ENCODE data around the gene PROC. TPM values are rescaled to one million over a fixed set of nuclear protein-coding genes. Genes with fewer than 3 reads are reported as not detected.

Gene PROC
- total RNA-seq, 1 experiment from 2014 or later = not detected

DNA sequence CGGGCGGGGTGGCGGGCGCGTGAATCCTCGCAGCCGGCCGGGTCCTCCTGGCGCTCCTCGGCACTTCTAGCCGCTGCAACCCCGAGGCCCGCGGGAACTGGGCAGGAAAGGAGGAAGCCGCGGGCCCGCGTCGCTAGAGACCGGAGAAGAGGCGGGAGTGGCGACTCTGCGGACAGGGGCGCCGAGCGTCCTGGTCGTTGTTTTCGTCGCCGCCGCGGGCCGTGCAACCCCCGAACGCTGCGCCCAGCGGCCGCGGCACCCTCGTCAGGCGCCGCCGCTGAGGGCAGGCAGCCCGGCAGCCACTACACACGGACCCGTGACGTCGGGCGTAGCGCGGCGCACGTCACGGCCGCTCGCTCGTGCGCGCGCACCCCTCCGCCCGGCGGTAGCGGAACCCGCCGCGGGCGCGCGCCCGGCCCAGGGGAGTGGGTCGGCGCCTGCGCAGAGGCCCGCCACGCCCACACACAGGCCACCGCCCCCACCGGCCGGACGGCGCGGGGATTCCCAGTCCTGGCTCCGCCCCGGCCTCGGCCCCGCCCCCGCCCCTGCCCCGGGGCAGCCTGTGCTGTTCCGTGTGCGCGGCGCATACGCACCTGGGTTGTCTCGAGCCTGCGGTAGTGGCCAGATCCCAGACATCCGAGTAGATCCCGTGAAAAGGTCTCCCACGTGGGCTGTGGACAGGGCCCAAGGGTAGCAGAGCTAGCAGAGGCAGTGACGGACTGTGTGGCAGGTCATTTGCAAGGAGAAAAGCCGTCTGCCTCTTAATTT lies 30.4 kb upstream of the PROC start, which contains the start of gene MAP3K2:
MAP3K2 (minus strand) TSS at position 321 of the 768 bp plus-strand sequence. CDS start 44,846 bp downstream, outside the sequence.
- peaks cover 39% of the 10 kb centered on the region for H3K79me2 ChIP-seq (ENCODE audit: insufficient read depth, low read length)
- no peaks in the 10 kb centered on the region for H4K20me1 ChIP-seq (ENCODE audit: insufficient read depth)
- H3K4me1 ChIP-seq (ENCODE audit: control insufficient read depth in 1 of 2, insufficient read depth in 2 of 2, low read length in 2 of 2) = peaks cover 14 to 22% of the 10 kb centered on the region in 2 experiments
- intact Hi-C loops (cut with micrococcal nuclease) = loop anchor here (5.0 kb wide), 1 partner anchor 326 kb away; no protein-coding TSS in a partner anchor
- no peaks in the 10 kb centered on the region for H3K9me2 ChIP-seq (ENCODE audit: insufficient read depth)
- POLR2A ChIA-PET = no interaction called here
- H3K4me2 ChIP-seq (ENCODE audit: low read length) = peak within 1 kb of the TSS; percentile 97
- RAD21 ChIA-PET (ENCODE audit: low non-redundant PET in 1 of 2, low total read pairs in 2 of 2, uncharacterized antibody in 2 of 2, unreplicated experiment in 2 of 2) = no interaction called here
- no peaks in the 10 kb centered on the region for H3K36me3 ChIP-seq (ENCODE audit: control insufficient read depth in 1 of 2, insufficient read depth in 2 of 2, low read length in 2 of 2)
- H3K27ac ChIP-seq (ENCODE audit: low read depth, low read length) = peak within 1 kb of the TSS; percentile 97
- BruUV-seq (replicated peaks) = no TSS peak
- no peaks in the 10 kb centered on the region for H3K27me3 ChIP-seq (ENCODE audit: insufficient read depth, low read length)
- H3K9me3 ChIP-seq (ENCODE audit: control insufficient read depth in 1 of 2, insufficient read depth in 1 of 2, low read depth in 1 of 2, low read length in 2 of 2) = no peaks in the 10 kb centered on the region
- no peak within 1 kb of the TSS for H2AFZ ChIP-seq (ENCODE audit: low read depth, low read length, poor library complexity, severe bottlenecking)
- ATAC-seq (peak; percentile 87), DNase-seq (ENCODE audit: low read depth, low spot score) (peak; percentile 72)
- H3K4me3 ChIP-seq (replicated peaks in 1 of 2; ENCODE audit: low read depth in 1 of 2, low read length in 2 of 2) = peak within 1 kb of the TSS; percentile 55 to 64
- CTCF ChIA-PET = interaction anchor here (0.9 kb wide), 1 partner anchor 27 kb away, joined by 3 read pairs; no protein-coding TSS in a partner anchor
- peak within 1 kb of the TSS; percentile 91 for H3K9ac ChIP-seq (ENCODE audit: low read length)
- TF ChIP-seq EGR1 (IDR thresholded peaks at IDR 0.05; ENCODE audit: low read depth) = peak; percentile 87
- TF ChIP-seq, protein P1, sequence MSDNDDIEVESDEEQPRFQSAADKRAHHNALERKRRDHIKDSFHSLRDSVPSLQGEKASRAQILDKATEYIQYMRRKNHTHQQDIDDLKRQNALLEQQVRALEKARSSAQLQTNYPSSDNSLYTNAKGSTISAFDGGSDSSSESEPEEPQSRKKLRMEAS (IDR thresholded peaks at IDR 0.05) = peak; percentile 67
- no peak for TF ChIP-seq TCF7L2 (IDR thresholded peaks at IDR 0.05; ENCODE audit: borderline replicate concordance, extremely low read depth, insufficient read depth, insufficient read length)
- TF ChIP-seq FOSL1 (IDR thresholded peaks at IDR 0.05; ENCODE audit: low read depth) = no peak
- 0 out of 2 replicates have a peak, but pooled peaks have one; percentile 33 for TF ChIP-seq SP1 (IDR thresholded peaks at IDR 0.05; ENCODE audit: low read depth)
- peak; percentile 18 for TF ChIP-seq YY1 (IDR thresholded peaks at IDR 0.05; ENCODE audit: extremely low read depth, insufficient replicate concordance, low read depth, low read length)
- no peak for TF ChIP-seq CBX3 (IDR thresholded peaks at IDR 0.05; ENCODE audit: low read depth)
- TF ChIP-seq, protein P2, sequence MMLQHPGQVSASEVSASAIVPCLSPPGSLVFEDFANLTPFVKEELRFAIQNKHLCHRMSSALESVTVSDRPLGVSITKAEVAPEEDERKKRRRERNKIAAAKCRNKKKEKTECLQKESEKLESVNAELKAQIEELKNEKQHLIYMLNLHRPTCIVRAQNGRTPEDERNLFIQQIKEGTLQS (IDR thresholded peaks at IDR 0.05) = no peak
- peak; percentile 49 for TF ChIP-seq POLR2A (IDR thresholded peaks at IDR 0.05; ENCODE audit: borderline replicate concordance, extremely low read depth, insufficient read depth, insufficient read length)
- no peak for TF ChIP-seq ELF1 (IDR thresholded peaks at IDR 0.05; ENCODE audit: borderline replicate concordance, low read depth)
- TF ChIP-seq POLR2AphosphoS5 (IDR thresholded peaks at IDR 0.05; ENCODE audit: low read depth, low read length) = peak; percentile 87
- TF ChIP-seq SRF (IDR thresholded peaks at IDR 0.05; ENCODE audit: low read depth) = no peak
- TF ChIP-seq, protein P3, sequence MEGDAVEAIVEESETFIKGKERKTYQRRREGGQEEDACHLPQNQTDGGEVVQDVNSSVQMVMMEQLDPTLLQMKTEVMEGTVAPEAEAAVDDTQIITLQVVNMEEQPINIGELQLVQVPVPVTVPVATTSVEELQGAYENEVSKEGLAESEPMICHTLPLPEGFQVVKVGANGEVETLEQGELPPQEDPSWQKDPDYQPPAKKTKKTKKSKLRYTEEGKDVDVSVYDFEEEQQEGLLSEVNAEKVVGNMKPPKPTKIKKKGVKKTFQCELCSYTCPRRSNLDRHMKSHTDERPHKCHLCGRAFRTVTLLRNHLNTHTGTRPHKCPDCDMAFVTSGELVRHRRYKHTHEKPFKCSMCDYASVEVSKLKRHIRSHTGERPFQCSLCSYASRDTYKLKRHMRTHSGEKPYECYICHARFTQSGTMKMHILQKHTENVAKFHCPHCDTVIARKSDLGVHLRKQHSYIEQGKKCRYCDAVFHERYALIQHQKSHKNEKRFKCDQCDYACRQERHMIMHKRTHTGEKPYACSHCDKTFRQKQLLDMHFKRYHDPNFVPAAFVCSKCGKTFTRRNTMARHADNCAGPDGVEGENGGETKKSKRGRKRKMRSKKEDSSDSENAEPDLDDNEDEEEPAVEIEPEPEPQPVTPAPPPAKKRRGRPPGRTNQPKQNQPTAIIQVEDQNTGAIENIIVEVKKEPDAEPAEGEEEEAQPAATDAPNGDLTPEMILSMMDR (IDR thresholded peaks at IDR 0.05 in 2 of 3, conservative IDR thresholded peaks at IDR 0.05 in 1 of 3; ENCODE audit: borderline replicate concordance in 1 of 3, insufficient read depth in 1 of 3, low read depth in 2 of 3, low read length in 2 of 3) = no peak
- peak; percentile 96 for TF ChIP-seq ZFX (IDR thresholded peaks at IDR 0.05)
- TF ChIP-seq, protein P4, sequence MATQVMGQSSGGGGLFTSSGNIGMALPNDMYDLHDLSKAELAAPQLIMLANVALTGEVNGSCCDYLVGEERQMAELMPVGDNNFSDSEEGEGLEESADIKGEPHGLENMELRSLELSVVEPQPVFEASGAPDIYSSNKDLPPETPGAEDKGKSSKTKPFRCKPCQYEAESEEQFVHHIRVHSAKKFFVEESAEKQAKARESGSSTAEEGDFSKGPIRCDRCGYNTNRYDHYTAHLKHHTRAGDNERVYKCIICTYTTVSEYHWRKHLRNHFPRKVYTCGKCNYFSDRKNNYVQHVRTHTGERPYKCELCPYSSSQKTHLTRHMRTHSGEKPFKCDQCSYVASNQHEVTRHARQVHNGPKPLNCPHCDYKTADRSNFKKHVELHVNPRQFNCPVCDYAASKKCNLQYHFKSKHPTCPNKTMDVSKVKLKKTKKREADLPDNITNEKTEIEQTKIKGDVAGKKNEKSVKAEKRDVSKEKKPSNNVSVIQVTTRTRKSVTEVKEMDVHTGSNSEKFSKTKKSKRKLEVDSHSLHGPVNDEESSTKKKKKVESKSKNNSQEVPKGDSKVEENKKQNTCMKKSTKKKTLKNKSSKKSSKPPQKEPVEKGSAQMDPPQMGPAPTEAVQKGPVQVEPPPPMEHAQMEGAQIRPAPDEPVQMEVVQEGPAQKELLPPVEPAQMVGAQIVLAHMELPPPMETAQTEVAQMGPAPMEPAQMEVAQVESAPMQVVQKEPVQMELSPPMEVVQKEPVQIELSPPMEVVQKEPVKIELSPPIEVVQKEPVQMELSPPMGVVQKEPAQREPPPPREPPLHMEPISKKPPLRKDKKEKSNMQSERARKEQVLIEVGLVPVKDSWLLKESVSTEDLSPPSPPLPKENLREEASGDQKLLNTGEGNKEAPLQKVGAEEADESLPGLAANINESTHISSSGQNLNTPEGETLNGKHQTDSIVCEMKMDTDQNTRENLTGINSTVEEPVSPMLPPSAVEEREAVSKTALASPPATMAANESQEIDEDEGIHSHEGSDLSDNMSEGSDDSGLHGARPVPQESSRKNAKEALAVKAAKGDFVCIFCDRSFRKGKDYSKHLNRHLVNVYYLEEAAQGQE (IDR thresholded peaks at IDR 0.05; ENCODE audit: low read depth) = no peak
- no peak for TF ChIP-seq JUND (IDR thresholded peaks at IDR 0.05)
- TF ChIP-seq, protein P5, sequence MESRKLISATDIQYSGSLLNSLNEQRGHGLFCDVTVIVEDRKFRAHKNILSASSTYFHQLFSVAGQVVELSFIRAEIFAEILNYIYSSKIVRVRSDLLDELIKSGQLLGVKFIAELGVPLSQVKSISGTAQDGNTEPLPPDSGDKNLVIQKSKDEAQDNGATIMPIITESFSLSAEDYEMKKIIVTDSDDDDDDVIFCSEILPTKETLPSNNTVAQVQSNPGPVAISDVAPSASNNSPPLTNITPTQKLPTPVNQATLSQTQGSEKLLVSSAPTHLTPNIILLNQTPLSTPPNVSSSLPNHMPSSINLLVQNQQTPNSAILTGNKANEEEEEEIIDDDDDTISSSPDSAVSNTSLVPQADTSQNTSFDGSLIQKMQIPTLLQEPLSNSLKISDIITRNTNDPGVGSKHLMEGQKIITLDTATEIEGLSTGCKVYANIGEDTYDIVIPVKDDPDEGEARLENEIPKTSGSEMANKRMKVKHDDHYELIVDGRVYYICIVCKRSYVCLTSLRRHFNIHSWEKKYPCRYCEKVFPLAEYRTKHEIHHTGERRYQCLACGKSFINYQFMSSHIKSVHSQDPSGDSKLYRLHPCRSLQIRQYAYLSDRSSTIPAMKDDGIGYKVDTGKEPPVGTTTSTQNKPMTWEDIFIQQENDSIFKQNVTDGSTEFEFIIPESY (IDR thresholded peaks at IDR 0.05; ENCODE audit: extremely low read depth, insufficient replicate concordance, low read length) = no peak
- TF ChIP-seq SIN3A (IDR thresholded peaks at IDR 0.05; ENCODE audit: low read depth) = peak; percentile 51; the same call in 1 of the 2 replicates
- no peak for TF ChIP-seq ZNF274 (IDR thresholded peaks at IDR 0.05; ENCODE audit: low read depth, low read length)

All from HCT116 (cell line).